WTC11 (cell line): ENCODE data around the gene MXRA7. TPM values are rescaled to one million over a fixed set of nuclear protein-coding genes. Genes with fewer than 3 reads are reported as not detected.

ENCODE experiments used
- ATAC-seq: fragments of 200-7000 bp; cut with Tn5 transposase; 2 replicates; pipeline ENCODE4 v1.10.0; 2021; ENCODE audit warnings: mild to moderate bottlenecking, moderate library complexity
- CTCF ChIA-PET: fragments of 300-600 bp; sonication (Branson Sonifier 250); formaldehyde crosslinking; loops from one replicate; lab custom pipeline; 2021; ENCODE audit warnings: antibody characterized with exemption; lab: Charles Lee
- POLR2A ChIA-PET: fragments of 350-600 bp; sonication (Branson Sonifier 250); formaldehyde crosslinking; loops from one replicate; lab custom pipeline; 2021; ENCODE audit warnings: antibody characterized with exemption; lab: Charles Lee
- DNase-seq: peaks from one replicate; pipeline ENCODE4 v3.0.0; 2021; ENCODE audit warnings: low spot score
- H3K27ac Mint-ChIP-seq: 2 replicates; pipeline ENCODE4 v1.8.0; 2021; ENCODE audit warnings: mixed read lengths
- H3K27me3 Mint-ChIP-seq: 2 replicates; pipeline ENCODE4 v1.8.0; 2021; ENCODE audit warnings: low read depth, mild to moderate bottlenecking, moderate library complexity, mixed read lengths
- H3K36me3 Mint-ChIP-seq: 2 replicates; pipeline ENCODE4 v1.8.0; 2021; ENCODE audit warnings: mixed read lengths
- H3K4me1 Mint-ChIP-seq: 2 replicates; pipeline ENCODE4 v1.8.0; 2022; ENCODE audit warnings: mixed read lengths
- H3K4me3 Mint-ChIP-seq: 2 replicates; pipeline ENCODE4 v1.8.0; 2021; ENCODE audit warnings: mild to moderate bottlenecking, moderate library complexity, mixed read lengths
- H3K9me3 Mint-ChIP-seq: 2 replicates; pipeline ENCODE4 v1.8.0; 2021; ENCODE audit warnings: mixed read lengths
- FOXP1 ChIP-seq: sonication (generic); formaldehyde crosslinking; IDR thresholded peaks from 2 replicates; pipeline ENCODE4 v1.8.0; 2022; ENCODE audit warnings: missing genetic modification reagents, mild to moderate bottlenecking, moderate library complexity, borderline replicate concordance
- GABPB1 ChIP-seq: sonication (generic); formaldehyde crosslinking; IDR thresholded peaks from 2 replicates; pipeline ENCODE4 v1.8.1; 2023; ENCODE audit warnings: mild to moderate bottlenecking, missing genetic modification reagents
- HMGA2 ChIP-seq: fragments of 250-450 bp; sonication (Bioruptor Pico); IDR thresholded peaks from 2 replicates; pipeline ENCODE4 v1.4.0; 2021; ENCODE audit warnings: mild to moderate bottlenecking, moderate library complexity
- NR2C2 ChIP-seq: sonication (generic); formaldehyde crosslinking; IDR thresholded peaks from 2 replicates; pipeline ENCODE4 v1.8.0; 2022; ENCODE audit warnings: mild to moderate bottlenecking, missing genetic modification reagents
- RORB ChIP-seq: fragments of 250-450 bp; sonication (Bioruptor Pico); IDR thresholded peaks from 2 replicates; pipeline ENCODE4 v1.9.0; 2021; ENCODE audit warnings: mild to moderate bottlenecking
- SMAD3 ChIP-seq: sonication (generic); formaldehyde crosslinking; IDR thresholded peaks from 2 replicates; pipeline ENCODE4 v1.8.0; 2022; ENCODE audit warnings: missing genetic modification reagents, mild to moderate bottlenecking, borderline replicate concordance
- ZNF219 ChIP-seq: sonication (generic); formaldehyde crosslinking; IDR thresholded peaks from 2 replicates; pipeline ENCODE4 v1.8.0; 2023; ENCODE audit warnings: missing genetic modification reagents, mild to moderate bottlenecking, borderline replicate concordance
- ZNF263 ChIP-seq: sonication (generic); formaldehyde crosslinking; IDR thresholded peaks from 2 replicates; pipeline ENCODE4 v1.8.1; 2022; ENCODE audit warnings: low read depth, mild to moderate bottlenecking, moderate library complexity, missing genetic modification reagents
- total RNA-seq: library from RNA; stranded (reverse); gene quantifications from 3 replicates; pipeline ENCODE4 v1.2.3, GENCODE V29; 2021
- TF ChIP-seq, protein P1 (sequence below): fragments of 250-450 bp; sonication (Bioruptor Pico); IDR thresholded peaks from 2 replicates; pipeline ENCODE4 v1.9.0; 2021; ENCODE audit warnings: mild to moderate bottlenecking
- TF ChIP-seq, protein P2 (sequence below): fragments of 250-450 bp; sonication (Bioruptor Pico); IDR thresholded peaks from 2 replicates; pipeline ENCODE4 v2.1.2; 2022; ENCODE audit warnings: mild to moderate bottlenecking, moderate library complexity
- TF ChIP-seq, protein P3 (sequence below): sonication (generic); formaldehyde crosslinking; IDR thresholded peaks from 2 replicates; pipeline ENCODE4 v1.8.1; 2022; ENCODE audit warnings: missing genetic modification reagents, borderline replicate concordance
- TF ChIP-seq, protein P4 (sequence below): sonication (generic); formaldehyde crosslinking; IDR thresholded peaks from 2 replicates; pipeline ENCODE4 v1.8.0; 2022; ENCODE audit warnings: missing genetic modification reagents
- TF ChIP-seq, protein P5 (sequence below): sonication (generic); formaldehyde crosslinking; IDR thresholded peaks from 2 replicates; pipeline ENCODE4 v1.8.1; 2023; ENCODE audit warnings: mild to moderate bottlenecking, missing genetic modification reagents, moderate library complexity
- TF ChIP-seq, protein P6 (sequence below): sonication (generic); formaldehyde crosslinking; IDR thresholded peaks from 2 replicates; pipeline ENCODE4 v1.8.1; 2022; ENCODE audit warnings: mild to moderate bottlenecking, missing genetic modification reagents, moderate library complexity, borderline replicate concordance
- TF ChIP-seq, protein P7 (sequence below): sonication (generic); formaldehyde crosslinking; IDR thresholded peaks from 2 replicates; pipeline ENCODE4 v1.8.1; 2022; ENCODE audit warnings: low read depth, mild to moderate bottlenecking, moderate library complexity, missing genetic modification reagents, borderline replicate concordance

Gene MXRA7
- total RNA-seq, 1 experiment from 2014 or later, result 46.5 TPM

DNA sequence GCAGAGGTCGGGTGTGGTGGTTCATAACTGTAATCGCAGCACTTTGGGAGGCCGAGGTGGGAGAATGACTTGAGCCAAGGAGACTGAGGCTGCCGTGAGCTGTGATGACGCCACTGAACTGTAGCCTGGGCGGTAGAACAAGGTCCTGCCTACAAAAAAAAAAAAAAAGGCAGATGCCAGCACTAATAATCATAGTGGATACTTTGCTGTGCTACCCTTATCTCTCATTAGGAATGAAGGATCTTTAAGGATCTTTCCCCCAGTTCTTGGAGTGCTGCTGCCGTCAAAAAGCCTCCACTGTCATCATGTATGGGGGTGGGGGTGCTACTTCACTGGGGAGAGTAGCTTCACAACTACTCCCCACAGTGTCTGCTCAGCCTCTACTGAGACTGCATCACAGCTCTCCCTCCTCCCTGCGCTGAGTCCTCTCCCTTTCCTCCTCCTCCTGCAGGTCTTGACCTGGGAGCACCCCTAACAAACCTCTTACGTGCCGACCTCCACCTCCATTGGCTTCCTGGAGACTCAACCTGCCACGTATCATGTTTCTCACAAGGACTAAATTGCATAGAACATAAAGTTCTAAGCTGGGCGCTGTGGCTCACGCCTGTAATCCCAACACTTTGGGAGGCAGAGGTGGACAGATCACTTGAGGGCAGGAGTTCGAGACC is 42.8 kb downstream of the MXRA7 start:
- DNase-seq (no peak), ATAC-seq (no peak)
- TF ChIP-seq ZNF219 (CRISPR knock-in tag) (no peak), ZNF263 (peak; percentile 73; the same call in 1 of the 2 replicates)
- POLR2A ChIA-PET, result no interaction called here
- CTCF ChIA-PET, result interaction anchor here (1.0 to 1.4 kb wide), 4 partner anchors 14 to 145 kb away, joined by 3 to 7 read pairs (median 4); no protein-coding TSS in a partner anchor
- Mint-ChIP-seq H3K36me3 (no peaks in the 10 kb centered on the region), H3K9me3 (no peaks in the 10 kb centered on the region), H3K27me3 (no peaks in the 10 kb centered on the region), H3K4me1 (peaks cover 24% of the 10 kb centered on the region), H3K4me3 (no peak overlapping the region), H3K27ac (no peak overlapping the region)

DNA sequence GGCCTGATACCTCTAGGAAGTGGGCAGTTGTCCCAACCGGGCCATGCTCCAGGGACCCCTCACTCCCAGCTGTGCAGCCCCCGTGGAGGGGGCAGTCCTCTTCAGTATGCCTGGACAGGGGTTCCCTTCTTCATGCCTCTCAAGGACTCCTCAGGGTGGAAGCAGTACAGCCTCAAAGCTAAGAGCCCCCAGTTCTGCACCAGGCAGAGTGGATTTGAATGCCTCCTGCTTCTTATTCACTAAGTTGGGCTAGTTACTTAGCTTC is 43.3 kb downstream of the MXRA7 start:
- Mint-ChIP-seq H3K27ac (no peak overlapping the region), H3K4me1 (peaks cover 21% of the 10 kb centered on the region), H3K36me3 (no peaks in the 10 kb centered on the region), H3K9me3 (no peaks in the 10 kb centered on the region), H3K27me3 (no peaks in the 10 kb centered on the region), H3K4me3 (no peak overlapping the region)
- CTCF ChIA-PET, result interaction anchor here (1.0 to 1.4 kb wide), 4 partner anchors 14 to 144 kb away, joined by 3 to 7 read pairs (median 4); no protein-coding TSS in a partner anchor
- DNase-seq (no peak), ATAC-seq (no peak)
- TF ChIP-seq, protein P1, sequence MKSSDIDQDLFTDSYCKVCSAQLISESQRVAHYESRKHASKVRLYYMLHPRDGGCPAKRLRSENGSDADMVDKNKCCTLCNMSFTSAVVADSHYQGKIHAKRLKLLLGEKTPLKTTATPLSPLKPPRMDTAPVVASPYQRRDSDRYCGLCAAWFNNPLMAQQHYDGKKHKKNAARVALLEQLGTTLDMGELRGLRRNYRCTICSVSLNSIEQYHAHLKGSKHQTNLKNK (CRISPR knock-in tag), result no peak
- POLR2A ChIA-PET, result no interaction called here

DNA sequence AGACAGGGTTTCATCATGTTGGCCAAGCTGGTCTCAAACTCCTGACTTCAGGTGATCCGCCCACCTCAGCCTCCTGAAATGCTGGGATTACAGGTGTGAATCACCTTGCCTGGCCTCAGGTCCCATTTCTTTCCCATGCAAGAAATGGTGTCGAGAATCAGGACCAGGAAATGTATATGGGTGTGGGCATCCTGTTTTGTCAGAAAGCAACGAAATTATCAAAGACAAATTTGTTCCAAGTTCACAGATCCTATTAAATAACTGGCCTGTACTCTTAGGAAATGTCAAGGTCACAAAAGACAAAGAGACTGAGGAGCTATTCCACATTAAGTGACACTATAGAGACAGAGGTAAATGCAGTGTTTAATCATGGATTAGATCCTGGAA is 50.1 kb downstream of the MXRA7 start:
- no peaks in the 10 kb centered on the region for H3K27me3 Mint-ChIP-seq
- TF ChIP-seq, protein P2, sequence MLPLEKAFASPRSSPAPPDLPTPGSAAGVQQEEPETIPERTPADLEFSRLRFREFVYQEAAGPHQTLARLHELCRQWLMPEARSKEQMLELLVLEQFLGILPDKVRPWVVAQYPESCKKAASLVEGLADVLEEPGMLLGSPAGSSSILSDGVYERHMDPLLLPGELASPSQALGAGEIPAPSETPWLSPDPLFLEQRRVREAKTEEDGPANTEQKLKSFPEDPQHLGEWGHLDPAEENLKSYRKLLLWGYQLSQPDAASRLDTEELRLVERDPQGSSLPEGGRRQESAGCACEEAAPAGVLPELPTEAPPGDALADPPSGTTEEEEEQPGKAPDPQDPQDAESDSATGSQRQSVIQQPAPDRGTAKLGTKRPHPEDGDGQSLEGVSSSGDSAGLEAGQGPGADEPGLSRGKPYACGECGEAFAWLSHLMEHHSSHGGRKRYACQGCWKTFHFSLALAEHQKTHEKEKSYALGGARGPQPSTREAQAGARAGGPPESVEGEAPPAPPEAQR (CRISPR knock-in tag), result no peak
- TF ChIP-seq HMGA2 (CRISPR knock-in tag) (no peak), SMAD3 (CRISPR knock-in tag) (no peak), RORB (CRISPR knock-in tag) (no peak), FOXP1 (CRISPR knock-in tag) (no peak), GABPB1 (CRISPR knock-in tag) (no peak), NR2C2 (no peak)
- TF ChIP-seq, protein P3, sequence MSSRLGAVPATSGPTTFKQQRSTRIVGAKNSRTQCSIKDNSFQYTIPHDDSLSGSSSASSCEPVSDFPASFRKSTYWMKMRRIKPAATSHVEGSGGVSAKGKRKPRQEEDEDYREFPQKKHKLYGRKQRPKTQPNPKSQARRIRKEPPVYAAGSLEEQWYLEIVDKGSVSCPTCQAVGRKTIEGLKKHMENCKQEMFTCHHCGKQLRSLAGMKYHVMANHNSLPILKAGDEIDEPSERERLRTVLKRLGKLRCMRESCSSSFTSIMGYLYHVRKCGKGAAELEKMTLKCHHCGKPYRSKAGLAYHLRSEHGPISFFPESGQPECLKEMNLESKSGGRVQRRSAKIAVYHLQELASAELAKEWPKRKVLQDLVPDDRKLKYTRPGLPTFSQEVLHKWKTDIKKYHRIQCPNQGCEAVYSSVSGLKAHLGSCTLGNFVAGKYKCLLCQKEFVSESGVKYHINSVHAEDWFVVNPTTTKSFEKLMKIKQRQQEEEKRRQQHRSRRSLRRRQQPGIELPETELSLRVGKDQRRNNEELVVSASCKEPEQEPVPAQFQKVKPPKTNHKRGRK (CRISPR knock-in tag), result no peak
- TF ChIP-seq, protein P4, sequence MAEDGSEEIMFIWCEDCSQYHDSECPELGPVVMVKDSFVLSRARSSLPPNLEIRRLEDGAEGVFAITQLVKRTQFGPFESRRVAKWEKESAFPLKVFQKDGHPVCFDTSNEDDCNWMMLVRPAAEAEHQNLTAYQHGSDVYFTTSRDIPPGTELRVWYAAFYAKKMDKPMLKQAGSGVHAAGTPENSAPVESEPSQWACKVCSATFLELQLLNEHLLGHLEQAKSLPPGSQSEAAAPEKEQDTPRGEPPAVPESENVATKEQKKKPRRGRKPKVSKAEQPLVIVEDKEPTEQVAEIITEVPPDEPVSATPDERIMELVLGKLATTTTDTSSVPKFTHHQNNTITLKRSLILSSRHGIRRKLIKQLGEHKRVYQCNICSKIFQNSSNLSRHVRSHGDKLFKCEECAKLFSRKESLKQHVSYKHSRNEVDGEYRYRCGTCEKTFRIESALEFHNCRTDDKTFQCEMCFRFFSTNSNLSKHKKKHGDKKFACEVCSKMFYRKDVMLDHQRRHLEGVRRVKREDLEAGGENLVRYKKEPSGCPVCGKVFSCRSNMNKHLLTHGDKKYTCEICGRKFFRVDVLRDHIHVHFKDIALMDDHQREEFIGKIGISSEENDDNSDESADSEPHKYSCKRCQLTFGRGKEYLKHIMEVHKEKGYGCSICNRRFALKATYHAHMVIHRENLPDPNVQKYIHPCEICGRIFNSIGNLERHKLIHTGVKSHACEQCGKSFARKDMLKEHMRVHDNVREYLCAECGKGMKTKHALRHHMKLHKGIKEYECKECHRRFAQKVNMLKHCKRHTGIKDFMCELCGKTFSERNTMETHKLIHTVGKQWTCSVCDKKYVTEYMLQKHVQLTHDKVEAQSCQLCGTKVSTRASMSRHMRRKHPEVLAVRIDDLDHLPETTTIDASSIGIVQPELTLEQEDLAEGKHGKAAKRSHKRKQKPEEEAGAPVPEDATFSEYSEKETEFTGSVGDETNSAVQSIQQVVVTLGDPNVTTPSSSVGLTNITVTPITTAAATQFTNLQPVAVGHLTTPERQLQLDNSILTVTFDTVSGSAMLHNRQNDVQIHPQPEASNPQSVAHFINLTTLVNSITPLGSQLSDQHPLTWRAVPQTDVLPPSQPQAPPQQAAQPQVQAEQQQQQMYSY (CRISPR knock-in tag), result no peak
- TF ChIP-seq, protein P5, sequence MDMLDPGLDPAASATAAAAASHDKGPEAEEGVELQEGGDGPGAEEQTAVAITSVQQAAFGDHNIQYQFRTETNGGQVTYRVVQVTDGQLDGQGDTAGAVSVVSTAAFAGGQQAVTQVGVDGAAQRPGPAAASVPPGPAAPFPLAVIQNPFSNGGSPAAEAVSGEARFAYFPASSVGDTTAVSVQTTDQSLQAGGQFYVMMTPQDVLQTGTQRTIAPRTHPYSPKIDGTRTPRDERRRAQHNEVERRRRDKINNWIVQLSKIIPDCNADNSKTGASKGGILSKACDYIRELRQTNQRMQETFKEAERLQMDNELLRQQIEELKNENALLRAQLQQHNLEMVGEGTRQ (CRISPR knock-in tag), result no peak
- TF ChIP-seq, protein P6, sequence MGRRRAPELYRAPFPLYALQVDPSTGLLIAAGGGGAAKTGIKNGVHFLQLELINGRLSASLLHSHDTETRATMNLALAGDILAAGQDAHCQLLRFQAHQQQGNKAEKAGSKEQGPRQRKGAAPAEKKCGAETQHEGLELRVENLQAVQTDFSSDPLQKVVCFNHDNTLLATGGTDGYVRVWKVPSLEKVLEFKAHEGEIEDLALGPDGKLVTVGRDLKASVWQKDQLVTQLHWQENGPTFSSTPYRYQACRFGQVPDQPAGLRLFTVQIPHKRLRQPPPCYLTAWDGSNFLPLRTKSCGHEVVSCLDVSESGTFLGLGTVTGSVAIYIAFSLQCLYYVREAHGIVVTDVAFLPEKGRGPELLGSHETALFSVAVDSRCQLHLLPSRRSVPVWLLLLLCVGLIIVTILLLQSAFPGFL (CRISPR knock-in tag), result no peak
- TF ChIP-seq, protein P7, sequence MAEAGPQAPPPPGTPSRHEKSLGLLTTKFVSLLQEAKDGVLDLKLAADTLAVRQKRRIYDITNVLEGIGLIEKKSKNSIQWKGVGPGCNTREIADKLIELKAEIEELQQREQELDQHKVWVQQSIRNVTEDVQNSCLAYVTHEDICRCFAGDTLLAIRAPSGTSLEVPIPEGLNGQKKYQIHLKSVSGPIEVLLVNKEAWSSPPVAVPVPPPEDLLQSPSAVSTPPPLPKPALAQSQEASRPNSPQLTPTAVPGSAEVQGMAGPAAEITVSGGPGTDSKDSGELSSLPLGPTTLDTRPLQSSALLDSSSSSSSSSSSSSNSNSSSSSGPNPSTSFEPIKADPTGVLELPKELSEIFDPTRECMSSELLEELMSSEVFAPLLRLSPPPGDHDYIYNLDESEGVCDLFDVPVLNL (CRISPR knock-in tag), result no peak
- no peak overlapping the region for H3K27ac Mint-ChIP-seq
- peaks cover 4% of the 10 kb centered on the region; the same call in 1 of the 2 replicates for H3K4me1 Mint-ChIP-seq
- H3K36me3 Mint-ChIP-seq, result no peaks in the 10 kb centered on the region
- ChIA-PET POLR2A (no interaction called here), CTCF (interaction anchor here (1.0 to 1.5 kb wide), 5 partner anchors 21 to 138 kb away, joined by 3 to 5 read pairs (median 3); no protein-coding TSS in a partner anchor)
- H3K9me3 Mint-ChIP-seq, result no peaks in the 10 kb centered on the region
- ATAC-seq (no peak), DNase-seq (no peak)
- no peak overlapping the region for H3K4me3 Mint-ChIP-seq
